Measurements from ENCODE around the gene ADAP1. TPM values are rescaled to one million over a fixed set of nuclear protein-coding genes. Genes with fewer than 3 reads are reported as not detected.

The ADAP1 gene
- total RNA-seq, 1 experiment from 2014 or later = 6.2 TPM

DNA sequence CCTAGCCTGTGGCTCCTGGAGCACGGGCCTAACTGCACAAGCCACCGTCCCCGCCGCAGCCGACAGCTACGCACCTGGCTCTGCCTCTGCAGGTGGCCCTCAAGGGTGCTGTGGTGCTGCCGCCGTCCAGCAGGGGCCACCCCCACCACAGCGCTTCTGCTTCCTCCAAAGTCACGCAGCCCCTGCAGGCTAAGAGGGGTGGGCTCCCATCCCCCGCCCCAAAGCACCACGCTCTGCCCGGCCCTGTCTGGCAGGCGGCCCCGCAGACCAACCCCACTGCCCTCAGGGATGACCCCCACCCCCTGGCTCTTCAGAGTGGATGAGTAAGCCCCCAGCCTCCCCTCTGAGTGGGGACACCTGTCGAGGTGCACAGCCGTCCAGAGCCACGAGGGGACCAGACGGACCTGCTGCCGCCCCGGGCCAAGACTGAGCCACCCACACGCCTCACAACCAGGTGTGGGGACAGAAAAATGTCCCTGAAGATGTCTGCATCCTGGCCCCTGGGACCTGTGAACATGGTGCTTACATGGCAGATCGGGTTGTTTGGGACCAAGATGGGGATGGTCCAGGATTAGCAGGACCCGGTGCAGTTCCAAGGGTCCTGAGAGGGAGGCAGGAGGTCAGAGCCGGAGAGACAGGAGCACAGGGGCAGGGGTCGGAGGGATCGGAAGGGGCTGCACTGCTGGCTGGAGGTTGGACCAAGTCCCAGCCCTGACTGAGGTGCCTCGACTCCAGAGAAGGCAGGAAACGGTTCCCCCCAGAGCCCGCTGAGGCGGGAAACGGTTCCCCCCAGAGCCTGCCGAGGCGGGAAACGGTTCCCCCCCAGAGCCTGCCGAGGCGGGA, 9.0 kb upstream of the ADAP1 start:
- Histone ChIP-seq H3K4me2 (ENCODE audit: insufficient read depth, insufficient read length, low read length) (no peak overlapping the region), H2BK12ac (ENCODE audit: insufficient read length, low read depth, low read length) (no peak overlapping the region), H2AK5ac (ENCODE audit: insufficient read length, low read length) (no peak overlapping the region), H2BK15ac (ENCODE audit: low read depth, low read length) (no peak overlapping the region), H2BK20ac (ENCODE audit: low read depth, low read length, poor library complexity, severe bottlenecking) (no peak overlapping the region), H2BK120ac (ENCODE audit: low read depth, low read length, poor library complexity, severe bottlenecking) (no peak overlapping the region), H4K91ac (ENCODE audit: insufficient read length, low read depth, low read length) (no peak overlapping the region), H3K79me1 (ENCODE audit: insufficient read depth, low read depth, low read length, poor library complexity, severe bottlenecking) (no peaks in the 10 kb centered on the region), H4K8ac (replicated peaks; ENCODE audit: insufficient read length, low read depth, low read length) (no peak overlapping the region), H3K27me3 (ENCODE audit: insufficient read depth, low read length) (no peaks in the 10 kb centered on the region), H3K23ac (ENCODE audit: insufficient read length, low read depth, low read length) (no peak overlapping the region), H4K5ac (ENCODE audit: insufficient read length, low read depth, low read length) (no peak overlapping the region), H2BK5ac (ENCODE audit: insufficient read length, low read length) (no peak overlapping the region), H3K56ac (ENCODE audit: insufficient read length, low read depth, low read length) (no peak overlapping the region), H3K18ac (ENCODE audit: insufficient read length, low read depth, low read length) (peak overlapping the region; percentile 7), H3K23me2 (ENCODE audit: insufficient read length, low read depth, low read length, poor library complexity, severe bottlenecking) (no peaks in the 10 kb centered on the region), H3K27ac (ENCODE audit: insufficient read length, low read depth, low read length) (no peak overlapping the region), H3K79me2 (ENCODE audit: insufficient read depth, low read length) (no peaks in the 10 kb centered on the region), H4K20me1 (ENCODE audit: control insufficient read depth, insufficient read depth, insufficient read length) (no peaks in the 10 kb centered on the region), H3K4ac (ENCODE audit: low read depth, low read length) (no peak overlapping the region), H3K14ac (ENCODE audit: insufficient read depth, low read length) (no peak overlapping the region; the same call in 1 of the 2 replicates), H2AFZ (ENCODE audit: low read length) (no peak overlapping the region), H3K9me3 (ENCODE audit: control insufficient read depth, low read depth, low read length) (no peaks in the 10 kb centered on the region), H3K9ac (ENCODE audit: extremely low read depth, insufficient read length, low read length) (no peak overlapping the region), H3K4me1 (ENCODE audit: insufficient read depth, low read length) (no peaks in the 10 kb centered on the region), H3T11ph (ENCODE audit: low read length) (no peak overlapping the region)
- H3K4me3 Mint-ChIP-seq = no peak overlapping the region; a peak in 1 of 5 replicates
- DNase-seq = no peak
- peaks cover 0 to 21% (median 12%) of the 10 kb centered on the region in 3 experiments; a peak in 6 of 7 replicates for H3K36me3 Mint-ChIP-seq (ENCODE audit: insufficient read depth in 1 of 3, low read depth in 3 of 3)
- peaks cover 0 to 3% of the 10 kb centered on the region in 2 experiments; a peak in 1 of 5 replicates for H3K9me3 Mint-ChIP-seq
- H3K27me3 Mint-ChIP-seq (ENCODE audit: low read depth) = peaks cover 4% of the 10 kb centered on the region; the same call in 1 of the 2 replicates
- TF ChIP-seq CTCF (conservative IDR thresholded peaks at IDR 0.05) = peak; percentile 19; the same call in 1 of the 3 replicates
- no CpG with 5 or more reads among the region's 37 CpGs for WGBS (ENCODE audit: extremely low coverage, insufficient read length, low lambda C conversion rate)
- no peak overlapping the region; a peak in 1 of 7 replicates for H3K27ac Mint-ChIP-seq
- H3K4me1 Mint-ChIP-seq = peaks cover 12 to 20% of the 10 kb centered on the region in 2 experiments

All from H9 (cell line).